ACC112 (cell line): ENCODE results near the gene ZNF318.
"Not testable (repeated sequence)": the region's sequence is repeated elsewhere in the genome, so short reads cannot be mapped to it uniquely, and the experiment has no call there.

Experiments
- H2AFZ ChIP-seq: fragments of 200-600 bp; sonication (generic); one replicate; pipeline ENCODE4 v1.6.0; 2017; ENCODE audit warnings: antibody characterized with exemption, low read length; ENCODE audit not compliant: unreplicated experiment
- H3K27ac ChIP-seq: fragments of 200-600 bp; sonication (generic); 2 replicates; pipeline ENCODE4 v1.5.1; 2014; ENCODE audit warnings: low read depth, mild to moderate bottlenecking, antibody characterized with exemption, low read length, moderate library complexity
- H3K27me3 ChIP-seq: fragments of 200-600 bp; sonication (generic); 2 replicates; pipeline ENCODE4 v1.6.1; 2014; ENCODE audit warnings: mild to moderate bottlenecking, antibody characterized with exemption, low read length, moderate library complexity, mixed read lengths; ENCODE audit not compliant: insufficient read depth
- H3K36me3 ChIP-seq: fragments of 200-600 bp; sonication (generic); 2 replicates; pipeline ENCODE4 v1.6.1; 2016; ENCODE audit warnings: mild to moderate bottlenecking, antibody characterized with exemption, low read length, moderate library complexity, mixed read lengths; ENCODE audit not compliant: insufficient read depth
- H3K4me1 ChIP-seq: fragments of 200-600 bp; sonication (generic); one replicate; pipeline ENCODE4 v1.6.1; 2016; ENCODE audit warnings: low read length, mixed read lengths; ENCODE audit not compliant: insufficient read depth, unreplicated experiment, control insufficient read depth
- H3K4me3 ChIP-seq: fragments of 200-600 bp; sonication (generic); 2 replicates; pipeline ENCODE4 v1.5.1; 2014; ENCODE audit warnings: mild to moderate bottlenecking, low read depth, low read length
- H3K79me2 ChIP-seq: fragments of 200-600 bp; sonication (generic); one replicate; pipeline ENCODE4 v1.6.0; 2016; ENCODE audit warnings: low read length; ENCODE audit not compliant: control insufficient read depth, unreplicated experiment, insufficient read depth

Gene ZNF318

DNA sequence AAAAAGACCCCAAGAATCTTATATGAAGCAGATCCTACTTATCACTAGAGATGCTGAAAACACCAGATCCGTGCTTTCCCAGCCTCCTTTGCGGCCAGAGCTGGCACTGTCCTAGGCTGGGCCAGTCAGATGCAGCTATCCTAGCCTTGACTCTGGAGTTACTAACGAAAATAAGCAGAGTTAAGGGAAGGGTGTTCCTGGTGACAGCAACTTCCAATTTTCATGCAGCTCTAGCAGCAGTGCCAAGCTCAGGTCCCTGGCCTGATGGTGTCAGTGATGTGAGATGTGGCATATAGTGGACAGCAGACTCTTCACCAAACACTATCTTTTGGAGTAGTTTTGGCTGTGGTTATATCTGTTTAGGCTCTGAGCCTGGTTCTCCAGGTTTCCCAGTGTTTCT is 32.3 kb upstream of the ZNF318 start:
- Histone ChIP-seq H3K36me3 (no peaks in the 10 kb centered on the region), H3K27me3 (peaks cover 16% of the 10 kb centered on the region), H3K4me3 (no peak overlapping the region), H2AFZ (no peak overlapping the region), H3K79me2 (no peaks in the 10 kb centered on the region), H3K27ac (no peak overlapping the region), H3K4me1 (no peaks in the 10 kb centered on the region)

DNA sequence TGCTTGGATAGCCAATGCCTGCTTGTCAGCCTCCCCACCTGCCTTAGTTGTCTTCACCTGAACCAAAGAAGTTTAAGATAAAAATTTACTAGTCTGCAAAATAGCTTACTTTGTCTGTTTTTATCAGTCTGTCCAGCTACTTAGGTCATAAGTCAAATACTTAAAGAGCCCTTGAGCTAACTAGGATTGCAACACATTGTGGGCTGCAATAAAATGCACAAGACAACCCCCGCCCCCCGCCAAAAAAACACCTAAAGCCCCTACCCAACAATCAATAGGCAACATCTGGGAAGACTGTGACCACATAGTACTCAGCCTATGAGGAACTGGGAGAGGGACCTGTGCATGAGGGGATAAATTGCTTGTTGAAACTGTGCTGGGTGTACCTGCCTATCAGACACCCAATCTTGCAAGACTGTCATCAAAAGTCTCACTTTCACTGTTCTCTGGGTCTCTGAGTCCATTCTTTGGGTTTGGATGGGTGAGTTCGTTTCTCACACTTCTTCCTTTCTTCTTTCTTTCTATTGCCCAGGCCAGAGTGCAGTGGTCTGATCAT is 30.6 kb upstream of the ZNF318 start:
- peaks cover 9% of the 10 kb centered on the region for H3K27me3 ChIP-seq
- no peaks in the 10 kb centered on the region for H3K79me2 ChIP-seq
- H3K27ac ChIP-seq, result no peak overlapping the region
- no peak overlapping the region for H3K4me3 ChIP-seq
- no peaks in the 10 kb centered on the region for H3K36me3 ChIP-seq
- H3K4me1 ChIP-seq, result no peaks in the 10 kb centered on the region
- no peak overlapping the region for H2AFZ ChIP-seq

DNA sequence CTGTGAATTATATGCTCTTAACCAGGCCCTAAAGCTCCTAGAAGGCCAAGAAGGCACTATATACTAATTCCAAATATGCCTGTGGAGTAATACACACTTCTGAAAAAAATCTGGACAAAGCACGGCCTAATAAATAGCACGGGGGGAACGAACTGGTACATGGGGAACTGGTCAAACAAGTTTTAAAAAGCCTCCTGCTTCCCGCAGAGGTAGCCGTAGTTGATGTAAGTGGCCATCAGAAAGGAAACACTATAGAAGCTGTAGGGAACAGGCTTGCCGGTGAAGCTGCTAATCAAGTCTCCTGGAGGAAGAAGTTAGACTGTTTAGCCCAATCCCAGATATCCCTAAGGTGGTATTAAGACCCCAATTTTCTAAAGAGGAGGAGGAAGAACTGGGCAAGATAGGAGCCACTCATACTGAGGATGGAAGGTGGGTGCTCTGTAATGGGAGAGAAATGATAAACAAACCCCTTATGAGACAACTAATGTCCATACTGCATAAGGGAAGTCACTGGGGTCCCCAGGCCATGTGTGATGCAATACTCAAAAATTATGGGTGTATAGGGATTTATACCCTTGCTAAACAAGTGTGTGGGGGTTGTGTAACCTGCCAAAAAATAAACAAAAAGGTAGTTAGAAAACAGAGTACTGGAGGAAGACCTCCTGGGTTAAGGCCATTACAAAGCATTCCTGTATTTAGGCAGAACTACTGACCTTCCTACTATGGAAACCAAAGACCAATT is 27.1 kb upstream of the ZNF318 start:
- no peak overlapping the region for H3K27ac ChIP-seq

DNA sequence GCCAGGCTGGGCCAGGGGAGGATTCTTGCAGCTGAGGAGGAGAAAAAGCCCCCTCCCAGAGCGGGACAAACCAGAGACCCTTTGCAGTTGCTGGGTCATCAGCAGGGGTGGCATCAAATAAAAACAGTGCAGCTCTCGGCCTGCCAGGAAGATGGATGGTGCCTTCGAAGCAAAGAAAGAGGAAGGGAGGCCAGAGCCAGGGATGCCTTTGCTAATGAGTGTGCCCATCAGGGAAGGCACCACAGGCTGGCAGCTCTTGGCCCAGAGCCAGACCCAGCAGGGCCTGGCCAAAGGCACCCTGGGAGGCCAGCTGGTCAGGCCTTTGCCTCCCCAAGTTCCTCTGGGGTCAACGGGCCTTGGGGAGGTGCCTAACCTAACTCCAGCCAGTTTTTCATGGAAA is 26.3 kb upstream of the ZNF318 start:
- Histone ChIP-seq H3K27me3 (no peaks in the 10 kb centered on the region), H3K4me3 (no peak overlapping the region), H2AFZ (no peak overlapping the region), H3K79me2 (no peaks in the 10 kb centered on the region), H3K36me3 (no peaks in the 10 kb centered on the region), H3K4me1 (no peaks in the 10 kb centered on the region), H3K27ac (no peak overlapping the region)

More for the DNA sequence above, 27.1 kb upstream of the ZNF318 start:
- Histone ChIP-seq H3K36me3 (no peaks in the 10 kb centered on the region), H3K4me3 (no peak overlapping the region), H3K79me2 (no peaks in the 10 kb centered on the region), H2AFZ (no peak overlapping the region), H3K27me3 (no peaks in the 10 kb centered on the region), H3K4me1 (no peaks in the 10 kb centered on the region)

DNA sequence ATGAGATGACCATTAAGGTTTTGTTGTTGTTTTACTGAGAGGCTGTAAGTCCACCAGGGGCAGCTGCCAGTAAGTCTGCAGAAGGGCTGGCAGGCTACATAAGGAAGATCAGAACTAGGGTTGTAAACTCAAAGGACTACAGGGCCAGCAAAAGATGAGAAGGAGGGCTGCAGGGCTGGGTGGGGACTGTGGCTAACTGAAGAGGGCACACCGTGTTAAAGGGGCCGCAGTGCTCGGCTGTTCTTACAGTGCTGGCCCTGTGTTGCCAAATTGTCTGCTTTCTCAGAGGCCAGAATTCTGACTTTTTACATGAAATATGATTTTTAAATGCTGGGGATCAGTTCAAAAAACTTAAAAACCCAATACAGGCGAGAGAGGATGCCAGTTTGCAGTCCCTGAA is 25.5 kb upstream of the ZNF318 start:
- H2AFZ ChIP-seq, result no peak overlapping the region
- no peaks in the 10 kb centered on the region for H3K36me3 ChIP-seq
- no peaks in the 10 kb centered on the region for H3K79me2 ChIP-seq
- H3K4me3 ChIP-seq, result no peak overlapping the region
- no peaks in the 10 kb centered on the region for H3K27me3 ChIP-seq
- no peaks in the 10 kb centered on the region for H3K4me1 ChIP-seq
- H3K27ac ChIP-seq, result no peak overlapping the region

DNA sequence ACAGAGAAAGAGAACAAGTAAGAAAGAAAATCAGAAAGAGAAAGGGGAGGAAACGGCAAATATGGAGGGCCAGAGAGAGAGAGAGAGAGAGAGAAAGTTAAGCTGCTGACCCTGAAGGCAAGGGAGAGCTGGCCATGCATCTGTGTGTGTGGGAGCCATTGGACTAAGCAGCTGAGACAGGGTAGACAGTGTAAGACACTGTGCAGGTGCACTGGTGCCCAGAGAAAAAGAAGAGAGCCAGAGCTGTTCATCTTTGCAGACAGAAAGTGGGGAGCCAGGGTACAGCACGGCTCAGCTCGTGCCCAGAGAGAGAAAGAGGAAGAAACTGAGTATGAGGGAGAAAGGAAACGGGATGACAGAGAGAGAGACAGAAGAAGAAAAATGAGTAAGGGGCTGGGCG is 24.2 kb upstream of the ZNF318 start:
- Histone ChIP-seq H3K4me1 (no peaks in the 10 kb centered on the region), H3K36me3 (no peaks in the 10 kb centered on the region), H3K27ac (no peak overlapping the region), H3K4me3 (no peak overlapping the region), H3K27me3 (no peaks in the 10 kb centered on the region), H3K79me2 (no peaks in the 10 kb centered on the region), H2AFZ (peak overlapping the region; percentile 38)

DNA sequence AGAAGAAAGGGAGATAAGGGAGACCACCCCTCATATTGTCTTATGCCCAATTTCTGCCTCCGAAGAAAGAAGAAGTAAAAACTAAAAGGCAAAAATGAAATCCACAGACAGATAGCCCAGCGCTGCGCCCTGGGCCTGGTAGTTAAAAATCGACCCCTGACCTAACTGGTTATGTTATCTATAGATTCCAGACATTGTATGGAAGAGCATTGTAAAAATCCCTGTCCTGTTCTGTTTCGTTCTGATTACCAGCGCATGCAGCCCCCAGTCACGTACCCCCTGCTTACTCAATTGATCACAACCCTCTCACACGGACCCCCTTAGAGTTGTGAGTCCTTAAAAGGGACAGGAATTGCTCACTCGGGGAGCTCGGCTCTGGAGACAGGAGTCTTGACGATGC is 23.7 kb upstream of the ZNF318 start:
- not testable (repeated sequence) for H3K4me1 ChIP-seq, H3K79me2 ChIP-seq, H3K27ac ChIP-seq, H3K36me3 ChIP-seq, H3K4me3 ChIP-seq, H3K27me3 ChIP-seq
- peak overlapping the region; percentile 38 for H2AFZ ChIP-seq

DNA sequence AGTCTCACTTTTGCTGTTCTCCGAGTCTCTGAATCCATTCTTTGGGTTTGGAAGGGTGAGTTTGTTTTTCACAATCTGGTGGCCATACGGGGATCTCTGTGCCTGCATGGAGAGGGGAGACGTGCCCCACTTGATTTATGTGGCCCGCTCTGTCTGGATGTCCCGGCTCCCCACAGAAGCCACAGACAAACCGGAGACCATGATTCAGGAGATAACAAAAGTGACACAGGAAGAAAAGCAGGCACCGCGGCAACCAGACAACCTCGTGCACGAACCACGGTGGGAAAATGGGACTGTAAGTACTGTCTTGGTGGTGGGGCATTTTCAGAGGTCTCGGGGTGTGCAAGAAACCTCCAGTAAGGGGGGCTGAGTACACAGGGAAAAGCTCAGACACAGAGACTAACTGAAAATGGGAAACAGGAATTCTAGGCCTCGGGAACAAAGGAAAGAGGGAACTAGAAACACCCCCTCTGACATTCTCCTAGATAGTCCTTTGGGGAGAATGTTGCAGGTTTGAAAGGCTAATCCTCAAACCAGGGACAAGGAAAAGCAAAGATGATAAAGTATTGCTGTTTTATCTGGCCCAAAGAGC is 22.1 kb upstream of the ZNF318 start:
- H3K27ac ChIP-seq, result no peak overlapping the region
- no peak overlapping the region for H2AFZ ChIP-seq
- H3K36me3 ChIP-seq, result no peaks in the 10 kb centered on the region

DNA sequence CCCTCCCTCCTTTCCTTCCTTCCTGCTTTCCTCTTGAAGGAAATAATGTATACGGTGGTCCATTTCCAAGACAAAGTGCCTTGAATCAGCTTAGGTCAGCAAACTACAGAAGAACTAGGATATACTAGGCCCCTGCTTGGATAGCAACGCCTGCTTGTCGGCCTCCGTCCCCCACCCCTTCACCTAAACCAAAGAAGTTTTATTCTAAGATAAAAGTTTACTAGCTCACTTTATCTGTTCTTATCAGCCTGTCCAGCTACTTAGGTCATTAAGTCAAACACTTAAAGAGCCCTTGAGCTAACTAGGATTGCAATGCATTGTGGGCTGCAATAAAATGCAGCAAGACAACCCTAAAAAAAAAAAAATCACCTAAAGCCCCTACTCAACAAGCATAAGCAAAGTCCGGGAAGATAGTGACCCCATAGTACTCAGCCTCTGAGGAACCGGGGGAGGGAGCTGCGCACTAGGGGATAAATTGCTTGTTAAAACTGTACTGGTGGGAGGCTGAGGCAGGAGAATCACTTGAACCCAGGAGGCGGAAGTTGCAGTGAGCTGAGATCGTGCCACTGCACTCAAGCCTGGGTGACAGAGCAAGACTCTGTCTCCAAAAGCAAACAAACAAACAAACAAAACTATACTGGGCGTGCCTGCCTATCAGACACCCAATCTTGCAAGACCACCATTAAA is 21.4 kb upstream of the ZNF318 start:
- H3K4me1 ChIP-seq, H2AFZ ChIP-seq, H3K36me3 ChIP-seq, H3K27ac ChIP-seq, H3K4me3 ChIP-seq, H3K27me3 ChIP-seq, H3K79me2 ChIP-seq: not testable (repeated sequence)

More for the DNA sequence above, 22.1 kb upstream of the ZNF318 start:
- H3K79me2 ChIP-seq, result no peaks in the 10 kb centered on the region
- H3K4me3 ChIP-seq, result no peak overlapping the region
- no peaks in the 10 kb centered on the region for H3K27me3 ChIP-seq
- no peaks in the 10 kb centered on the region for H3K4me1 ChIP-seq

DNA sequence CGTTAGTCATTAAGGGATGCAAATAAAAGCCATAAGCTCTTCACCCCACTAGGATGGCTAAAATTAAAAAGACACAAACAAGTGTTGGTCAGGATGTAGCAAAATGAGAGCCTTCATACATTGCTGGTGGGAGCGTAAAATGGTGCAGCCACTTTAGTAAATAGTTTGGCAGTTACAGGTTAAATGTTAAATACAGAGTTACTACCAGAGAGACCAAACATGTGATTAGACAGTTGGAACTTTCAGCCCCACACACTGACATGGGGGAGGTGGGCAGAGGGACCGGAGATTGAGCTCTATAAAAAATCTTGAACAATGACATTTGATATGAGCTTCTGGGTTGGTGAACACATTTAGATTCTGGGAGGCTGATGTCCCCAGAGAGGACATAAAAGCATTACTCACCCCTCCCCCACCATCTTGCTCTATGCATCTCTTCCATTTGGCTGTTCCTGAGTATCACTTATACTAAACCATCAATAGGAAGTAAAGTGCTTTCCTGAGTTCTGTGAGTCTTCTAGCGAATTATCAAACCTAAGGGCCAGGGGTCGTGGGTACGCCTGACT is 20.4 kb upstream of the ZNF318 start:
- H3K4me3 ChIP-seq, result no peak overlapping the region

More for the DNA sequence above, 20.4 kb upstream of the ZNF318 start:
- Histone ChIP-seq H3K27ac (no peak overlapping the region), H3K36me3 (no peaks in the 10 kb centered on the region), H3K4me1 (no peaks in the 10 kb centered on the region), H3K79me2 (no peaks in the 10 kb centered on the region), H2AFZ (no peak overlapping the region), H3K27me3 (no peaks in the 10 kb centered on the region)
